ENCODE measurements around the gene KHSRP.

Gene KHSRP, protein sequence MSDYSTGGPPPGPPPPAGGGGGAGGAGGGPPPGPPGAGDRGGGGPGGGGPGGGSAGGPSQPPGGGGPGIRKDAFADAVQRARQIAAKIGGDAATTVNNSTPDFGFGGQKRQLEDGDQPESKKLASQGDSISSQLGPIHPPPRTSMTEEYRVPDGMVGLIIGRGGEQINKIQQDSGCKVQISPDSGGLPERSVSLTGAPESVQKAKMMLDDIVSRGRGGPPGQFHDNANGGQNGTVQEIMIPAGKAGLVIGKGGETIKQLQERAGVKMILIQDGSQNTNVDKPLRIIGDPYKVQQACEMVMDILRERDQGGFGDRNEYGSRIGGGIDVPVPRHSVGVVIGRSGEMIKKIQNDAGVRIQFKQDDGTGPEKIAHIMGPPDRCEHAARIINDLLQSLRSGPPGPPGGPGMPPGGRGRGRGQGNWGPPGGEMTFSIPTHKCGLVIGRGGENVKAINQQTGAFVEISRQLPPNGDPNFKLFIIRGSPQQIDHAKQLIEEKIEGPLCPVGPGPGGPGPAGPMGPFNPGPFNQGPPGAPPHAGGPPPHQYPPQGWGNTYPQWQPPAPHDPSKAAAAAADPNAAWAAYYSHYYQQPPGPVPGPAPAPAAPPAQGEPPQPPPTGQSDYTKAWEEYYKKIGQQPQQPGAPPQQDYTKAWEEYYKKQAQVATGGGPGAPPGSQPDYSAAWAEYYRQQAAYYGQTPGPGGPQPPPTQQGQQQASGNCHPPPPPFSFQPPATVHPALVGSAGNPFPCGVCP

DNA sequence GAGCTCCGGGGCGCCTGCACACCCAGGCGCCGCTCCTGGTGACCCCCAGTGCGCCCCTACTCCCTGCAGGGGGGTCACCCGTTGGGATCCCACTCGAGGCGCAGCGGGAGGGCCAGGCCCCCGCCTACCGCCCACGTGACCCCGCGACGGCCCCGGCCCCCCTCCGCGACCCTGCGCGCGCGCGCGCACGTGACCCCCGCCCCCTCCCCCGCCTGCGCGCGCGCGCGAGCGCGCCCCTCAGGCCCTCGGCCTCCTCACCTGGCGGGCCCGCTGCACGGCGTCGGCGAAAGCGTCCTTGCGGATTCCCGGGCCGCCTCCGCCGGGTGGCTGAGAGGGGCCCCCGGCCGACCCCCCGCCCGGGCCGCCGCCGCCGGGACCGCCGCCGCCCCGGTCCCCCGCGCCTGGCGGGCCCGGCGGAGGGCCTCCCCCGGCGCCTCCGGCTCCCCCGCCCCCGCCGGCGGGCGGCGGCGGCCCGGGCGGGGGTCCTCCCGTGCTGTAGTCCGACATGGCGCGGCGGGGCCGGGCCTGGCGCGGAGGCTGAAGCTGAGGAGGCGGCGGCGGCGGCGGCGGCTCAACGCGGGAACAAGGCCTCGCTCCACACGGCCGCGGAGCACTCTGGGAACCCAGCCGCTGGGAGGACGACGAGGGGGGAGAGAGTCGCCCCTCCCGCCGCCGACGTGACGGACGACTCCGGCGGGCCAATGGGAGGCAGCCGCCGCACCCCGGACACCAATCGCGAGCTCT lies at the start of gene KHSRP:
Gene KHSRP, minus strand, starts transcription at position 617 of the 744 bp plus-strand sequence. Its CDS starts 110 bp downstream, at position 507.
- peak; percentile 55 for DNase-seq

DNA sequence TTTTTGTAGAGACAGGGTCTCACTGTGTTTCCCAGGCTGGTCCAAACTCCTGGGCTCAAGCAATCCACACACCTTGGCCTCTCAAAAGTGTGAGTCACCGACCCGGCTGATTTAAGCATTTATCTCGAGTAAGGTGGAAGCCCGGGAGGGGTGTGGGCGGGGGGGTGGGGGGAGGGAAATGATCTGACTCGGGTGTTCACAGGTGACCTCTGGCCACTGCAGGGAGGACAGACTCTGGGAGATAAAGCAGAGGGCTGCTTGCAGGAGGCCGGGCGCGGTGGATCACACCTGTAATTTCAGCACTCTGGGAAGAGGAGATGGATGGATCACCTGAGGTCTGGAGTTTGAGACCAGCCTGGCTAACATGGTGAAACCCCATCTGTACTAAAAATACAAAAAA lies 49.0 kb upstream of the KHSRP start:
- DNase-seq = no peak

DNA sequence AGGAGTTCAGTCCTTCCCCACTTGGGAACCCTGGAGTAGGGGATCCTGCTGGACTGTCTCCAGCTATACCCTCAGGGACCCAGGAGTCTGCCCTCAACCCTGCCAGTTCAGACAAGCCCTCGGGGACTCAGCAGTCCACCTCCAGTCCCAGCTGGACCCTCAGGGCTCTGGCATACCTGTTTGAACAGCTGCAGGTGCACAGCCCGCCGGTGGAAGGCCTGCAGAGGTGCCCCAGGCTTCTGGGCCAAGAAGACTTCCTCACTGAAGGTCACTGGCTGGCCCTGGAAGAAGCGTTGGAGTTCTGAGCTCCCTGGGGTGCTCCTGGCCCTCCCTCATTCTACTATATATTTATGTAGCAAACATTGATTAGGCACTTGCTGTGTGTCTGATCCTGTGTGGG lies 48.1 kb upstream of the KHSRP start:
- DNase-seq = no peak

GRCh38 chr19:6471076-6471475 lies 46.5 kb upstream of the KHSRP start:
- no peak for DNase-seq

DNA sequence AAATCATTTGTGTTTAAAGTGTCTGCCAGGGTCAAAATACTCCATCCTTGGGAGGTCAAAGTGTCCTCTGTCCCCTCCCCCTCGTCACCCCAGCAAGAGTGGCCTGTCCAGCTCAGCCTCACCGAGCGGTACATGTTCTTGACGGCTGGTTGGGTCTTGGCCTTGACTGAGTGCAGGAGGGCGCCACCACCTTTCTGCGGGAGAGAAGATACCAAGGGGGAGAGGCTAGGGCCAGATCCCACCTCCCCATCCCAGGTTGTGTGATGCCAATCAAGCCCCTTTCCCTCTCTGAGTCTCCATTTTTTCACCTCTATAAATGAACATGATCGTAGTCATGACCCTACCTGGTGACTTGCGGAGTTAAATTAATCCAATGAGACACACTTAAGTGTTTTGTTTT lies 45.6 kb upstream of the KHSRP start:
- DNase-seq = no peak

- no peak for DNase-seq
These were observed 42.8 kb upstream of the KHSRP start for GRCh38 chr19:6467384-6467783.

DNA sequence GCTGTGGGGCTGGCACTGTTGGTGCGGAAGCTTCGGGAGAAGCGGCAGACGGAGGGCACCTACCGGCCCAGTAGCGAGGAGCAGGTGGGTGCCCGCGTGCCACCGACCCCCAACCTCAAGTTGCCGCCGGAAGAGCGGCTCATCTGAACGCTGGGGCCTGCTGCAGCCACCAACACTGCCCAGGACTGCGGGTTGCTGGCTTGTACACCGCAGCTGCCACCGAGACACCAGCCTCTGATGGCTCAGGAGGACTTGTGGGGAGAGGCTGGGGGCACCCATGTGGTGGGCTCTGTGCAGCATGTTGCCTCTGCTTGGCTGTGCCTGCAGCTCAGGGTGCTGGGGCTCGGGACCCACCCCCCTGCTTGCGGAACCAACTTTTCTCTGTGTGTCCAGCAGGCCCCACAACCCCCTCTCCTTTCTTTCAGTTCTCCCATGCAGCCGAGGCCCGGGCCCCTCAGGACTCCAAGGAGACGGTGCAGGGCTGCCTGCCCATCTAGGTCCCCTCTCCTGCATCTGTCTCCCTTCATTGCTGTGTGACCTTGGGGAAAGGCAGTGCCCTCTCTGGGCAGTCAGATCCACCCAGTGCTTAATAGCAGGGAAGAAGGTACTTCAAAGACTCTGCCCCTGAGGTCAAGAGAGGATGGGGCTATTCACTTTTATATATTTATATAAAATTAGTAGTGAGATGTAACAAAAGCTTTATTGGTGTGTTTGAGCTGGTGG lies 42.1 kb upstream of the KHSRP start:
- DNase-seq = no peak

GRCh38 chr19:6465663-6466062 lies 41.1 kb upstream of the KHSRP start:
- no peak for DNase-seq

DNA sequence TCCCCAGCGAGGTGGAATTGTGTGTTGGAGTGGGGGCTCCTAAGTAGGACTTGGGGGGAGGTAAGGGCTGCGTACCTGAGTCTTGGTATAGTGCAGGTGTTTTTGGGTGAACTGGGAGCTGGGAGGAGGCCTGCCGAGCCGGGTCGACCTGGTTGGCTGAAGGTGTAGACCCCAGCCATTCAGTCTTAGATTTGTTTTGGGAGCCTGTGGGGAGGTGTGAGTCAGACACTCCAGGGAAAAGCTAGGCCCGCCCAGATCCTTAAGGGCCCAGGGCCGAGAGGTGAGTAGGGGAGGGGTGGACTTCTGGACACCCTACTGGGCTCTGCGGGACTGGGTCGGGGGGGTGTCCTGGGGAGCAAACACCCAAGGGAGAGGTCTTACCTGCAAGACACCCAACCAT lies 40.4 kb upstream of the KHSRP start:
- DNase-seq = no peak

DNA sequence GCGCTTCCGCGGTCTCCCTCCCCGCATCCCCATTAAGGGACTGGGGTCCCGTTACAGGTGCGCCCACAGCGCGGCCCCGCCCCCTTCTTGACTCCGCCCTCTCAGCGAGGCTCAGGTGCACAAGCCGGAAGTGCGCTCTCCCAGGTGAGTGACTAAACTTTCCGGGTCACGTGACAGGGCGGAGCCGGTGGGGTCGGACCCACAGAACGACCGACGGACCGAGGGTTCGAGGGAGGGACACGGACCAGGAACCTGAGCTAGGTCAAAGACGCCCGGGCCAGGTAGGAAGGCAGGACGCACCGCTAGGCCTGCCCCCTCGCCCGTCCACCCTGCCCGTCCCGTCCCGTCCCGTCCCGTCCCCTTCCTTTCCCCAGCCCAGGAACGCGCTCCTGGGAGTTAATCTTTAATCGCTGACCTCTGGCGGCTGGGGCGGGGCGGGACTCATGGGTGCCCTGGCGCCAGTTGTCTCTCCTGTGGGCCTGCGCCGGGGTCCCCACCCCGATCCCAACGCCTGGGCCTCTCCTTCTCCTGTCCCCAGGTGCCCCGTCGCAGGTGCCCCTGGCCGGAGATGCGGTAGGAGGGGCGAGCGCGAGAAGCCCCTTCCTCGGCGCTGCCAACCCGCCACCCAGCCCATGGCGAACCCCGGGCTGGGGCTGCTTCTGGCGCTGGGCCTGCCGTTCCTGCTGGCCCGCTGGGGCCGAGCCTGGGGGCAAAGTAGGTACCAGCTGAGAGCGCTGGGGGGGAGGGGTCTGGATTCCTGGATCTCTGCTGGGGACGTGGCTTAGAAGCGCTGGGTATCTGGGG lies 39.7 kb upstream of the KHSRP start, which contains the start of gene CRB3:
Gene CRB3, plus strand, starts transcription at position 202 of the 804 bp plus-strand sequence. Its CDS starts 431 bp downstream, at position 633.
- peak; percentile 66 for DNase-seq

DNA sequence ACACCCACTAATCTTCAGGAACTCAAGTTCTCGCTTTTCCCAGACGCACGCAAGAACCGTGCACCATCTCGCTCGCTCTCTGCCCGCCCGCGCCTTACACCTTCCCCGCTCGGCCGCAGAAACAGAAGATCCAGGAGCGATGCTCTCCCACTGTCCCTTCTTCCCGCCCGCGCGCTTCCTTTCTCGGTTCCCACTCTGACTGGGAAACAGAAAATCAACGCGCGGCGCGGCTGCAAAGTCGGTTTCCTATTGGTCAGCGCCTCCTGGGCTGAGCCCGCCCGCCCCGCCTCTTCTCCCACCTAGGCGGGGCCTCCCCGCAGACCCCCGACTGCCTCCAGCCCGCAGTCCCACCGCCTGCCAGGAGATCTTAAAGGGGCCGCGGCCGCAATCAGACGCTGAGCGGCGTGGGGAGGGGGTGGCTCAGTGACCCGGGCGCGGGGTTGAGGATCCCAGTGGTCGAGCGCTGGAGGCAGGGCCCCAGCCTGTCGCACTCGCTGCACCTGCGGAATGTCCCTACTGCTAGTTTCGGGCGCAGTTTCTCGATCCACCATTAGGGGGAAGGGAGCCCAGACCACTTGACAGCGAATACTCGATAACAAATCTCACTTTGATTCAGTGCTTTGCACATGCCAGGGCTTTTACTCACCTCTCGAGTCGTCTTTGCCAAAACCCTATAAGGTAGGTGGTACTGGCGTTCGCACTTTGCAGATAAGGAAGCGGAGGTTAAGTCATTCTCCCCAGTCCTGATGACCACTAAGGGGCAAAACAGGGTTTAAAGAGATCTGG lies 35.7 kb upstream of the KHSRP start:
- DNase-seq = peak; percentile 95

- peak; percentile 58 for DNase-seq
These were observed 34.9 kb upstream of the KHSRP start, which contains the start of gene SLC25A23 for GRCh38 chr19:6459262-6460098. SLC25A23 (minus strand) TSS chr19:6459792; CDS start chr19:6459628, 164 bp downstream.

GRCh38 chr19:6458695-6459261 lies 34.2 kb upstream of the KHSRP start:
- DNase-seq = no peak

DNA sequence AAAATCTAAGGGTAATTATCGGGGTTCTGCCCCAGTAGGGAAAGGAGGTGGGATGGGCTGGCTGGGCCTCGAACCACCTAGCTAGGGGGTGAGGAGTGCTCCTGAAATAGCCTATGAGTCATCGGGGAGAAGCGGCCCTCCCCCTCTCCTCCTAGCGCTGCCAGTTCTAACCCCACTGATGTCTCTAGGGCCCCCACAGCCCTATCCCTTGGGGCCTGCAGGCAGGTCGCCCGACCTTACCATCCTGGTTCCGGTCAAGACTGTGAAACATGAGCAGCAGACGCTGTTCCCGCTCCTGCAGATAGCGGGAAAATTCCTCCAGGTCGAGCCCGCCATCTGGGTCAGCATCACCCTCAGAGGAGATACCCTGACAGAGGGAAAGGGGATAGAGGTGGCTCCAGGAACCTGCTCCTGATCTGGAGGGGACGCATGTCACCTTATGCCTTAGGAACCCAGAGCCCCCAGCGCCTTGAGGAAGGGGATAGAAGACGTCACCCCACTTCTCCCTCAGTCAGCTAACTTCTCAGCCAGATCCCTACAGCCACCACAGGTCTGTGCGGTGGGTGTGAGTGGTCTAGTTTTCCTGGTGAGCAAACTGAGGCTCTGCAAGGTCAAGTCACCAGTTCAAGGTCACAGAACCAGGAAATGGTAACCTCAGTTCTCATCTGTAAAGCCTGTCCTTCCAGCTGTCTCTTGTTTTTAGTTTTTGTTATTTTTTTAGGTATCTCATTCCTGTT lies 33.5 kb upstream of the KHSRP start:
- DNase-seq = no peak

GRCh38 chr19:6455924-6456323 lies 31.3 kb upstream of the KHSRP start:
- DNase-seq = no peak

- no peak for DNase-seq
These were observed 29.4 kb upstream of the KHSRP start for GRCh38 chr19:6453951-6454565.

DNA sequence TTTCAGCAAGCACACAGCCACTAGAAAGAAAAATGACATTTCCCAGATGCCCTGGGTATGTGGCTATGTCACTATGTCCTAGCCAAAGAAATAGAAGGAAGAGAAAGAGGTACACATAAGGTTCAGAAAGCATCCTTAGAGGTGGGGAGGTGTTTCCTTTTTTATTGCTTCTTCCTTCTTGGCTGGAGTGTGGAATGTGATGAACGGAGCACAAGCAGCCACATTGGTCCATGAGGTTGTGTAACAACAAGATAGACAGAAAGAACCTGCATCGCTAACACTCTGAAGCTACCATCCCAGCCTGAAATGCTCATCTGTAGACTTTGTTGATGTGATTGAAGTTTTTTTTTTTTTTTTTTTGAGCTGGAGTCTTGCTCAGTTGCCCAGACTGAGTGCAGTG lies 28.3 kb upstream of the KHSRP start:
- DNase-seq = no peak

DNA sequence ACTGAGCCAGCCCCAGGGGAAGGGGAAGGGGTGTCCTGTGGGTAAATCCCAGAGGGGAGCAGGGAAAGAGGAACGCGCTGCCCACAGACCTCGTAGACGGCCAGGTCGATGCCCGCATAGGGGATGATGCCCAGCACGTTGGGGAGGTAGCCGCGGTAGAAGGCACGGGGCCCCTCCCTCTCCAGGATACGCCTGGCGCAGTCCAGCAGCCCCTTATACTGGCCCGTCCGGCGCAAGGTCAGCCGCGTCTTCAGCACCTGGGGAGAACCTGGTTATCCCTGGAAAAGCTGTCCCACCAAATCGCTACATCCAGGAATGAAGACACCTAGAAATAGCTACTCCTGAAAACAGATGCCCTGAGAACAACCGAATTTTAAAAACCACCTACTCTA lies 27.6 kb upstream of the KHSRP start:
- no peak for DNase-seq
